ENCODE measurements around the gene HOXD1. TPM values are rescaled to one million over a fixed set of nuclear protein-coding genes. Genes with fewer than 3 reads are reported as not detected.

HOXD1 gene
- total RNA-seq, 1 donor from 2014 or later = 1.2 TPM

GRCh38 chr2:176206136-176206535, 17.7 kb downstream of the HOXD1 start:
- intact Hi-C loops (cut with DNase I) = no loop called here
- Histone ChIP-seq H3K27me3 (no peaks in the 10 kb centered on the region), H3K36me3 (no peaks in the 10 kb centered on the region)

GRCh38 chr2:176206682-176207081, 18.2 kb downstream of the HOXD1 start:
- H3K9me3 ChIP-seq = no peaks in the 10 kb centered on the region
- intact Hi-C loops (cut with DNase I) = no loop called here
- no peak overlapping the region for H3K4me3 ChIP-seq
- H3K36me3 ChIP-seq = no peaks in the 10 kb centered on the region
- H3K27ac ChIP-seq = no peak overlapping the region
- no peak for TF ChIP-seq POLR2AphosphoS5 (IDR thresholded peaks at IDR 0.05; ENCODE audit: insufficient read depth in 1 of 2, low read depth in 1 of 2)
- no peak for TF ChIP-seq POLR2A (IDR thresholded peaks at IDR 0.05)
- TF ChIP-seq CTCF (IDR thresholded peaks at IDR 0.05) = no peak
- H3K27me3 ChIP-seq = no peaks in the 10 kb centered on the region
- DNase-seq (ENCODE audit: extremely low spot score in 2 of 2) = no peak
- no peaks in the 10 kb centered on the region for H3K4me1 ChIP-seq

More at GRCh38 chr2:176206136-176206535, 17.7 kb downstream of the HOXD1 start:
- no peak for DNase-seq (ENCODE audit: extremely low spot score in 2 of 2)
- H3K4me1 ChIP-seq = no peaks in the 10 kb centered on the region
- no peak overlapping the region for H3K27ac ChIP-seq
- H3K4me3 ChIP-seq = no peak overlapping the region
- TF ChIP-seq POLR2A (IDR thresholded peaks at IDR 0.05) = no peak
- TF ChIP-seq POLR2AphosphoS5 (IDR thresholded peaks at IDR 0.05; ENCODE audit: insufficient read depth in 1 of 2, low read depth in 1 of 2) = no peak
- TF ChIP-seq CTCF (IDR thresholded peaks at IDR 0.05) = no peak
- H3K9me3 ChIP-seq = no peaks in the 10 kb centered on the region

GRCh38 chr2:176211110-176211509, 22.6 kb downstream of the HOXD1 start:
- Histone ChIP-seq H3K27me3 (no peaks in the 10 kb centered on the region), H3K27ac (no peak overlapping the region), H3K4me1 (no peaks in the 10 kb centered on the region), H3K36me3 (no peaks in the 10 kb centered on the region), H3K9me3 (no peaks in the 10 kb centered on the region), H3K4me3 (no peak overlapping the region)
- TF ChIP-seq POLR2A (IDR thresholded peaks at IDR 0.05) (no peak), CTCF (IDR thresholded peaks at IDR 0.05) (no peak), POLR2AphosphoS5 (IDR thresholded peaks at IDR 0.05; ENCODE audit: insufficient read depth in 1 of 2, low read depth in 1 of 2) (no peak)
- intact Hi-C loops (cut with DNase I) = no loop called here
- no peak for DNase-seq (ENCODE audit: extremely low spot score in 2 of 2)

DNA sequence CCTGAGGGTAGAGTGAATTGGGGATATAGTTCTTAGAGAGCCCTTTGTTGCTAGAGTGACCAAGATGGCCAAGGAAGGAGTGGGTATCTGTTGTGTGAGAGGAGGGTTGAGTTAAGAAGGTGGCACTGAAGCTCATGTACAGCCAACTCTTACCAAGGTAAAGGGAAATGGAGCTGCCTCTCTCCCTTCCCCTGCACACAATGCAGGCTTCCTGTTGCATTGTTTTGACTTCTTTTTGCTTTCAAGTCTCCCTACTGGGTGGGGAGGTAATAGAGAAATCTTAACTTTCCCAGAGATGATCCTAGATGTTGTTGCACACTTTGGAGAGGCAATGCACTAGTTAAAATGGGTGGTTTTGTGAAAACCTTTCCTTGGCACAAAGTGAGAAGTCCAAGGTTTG, 23.8 kb downstream of the HOXD1 start:
- H3K4me1 ChIP-seq = no peaks in the 10 kb centered on the region
- no peaks in the 10 kb centered on the region for H3K36me3 ChIP-seq
- intact Hi-C loops (cut with DNase I) = no loop called here
- H3K9me3 ChIP-seq = no peaks in the 10 kb centered on the region
- TF ChIP-seq POLR2A (IDR thresholded peaks at IDR 0.05) = no peak
- no peak for TF ChIP-seq POLR2AphosphoS5 (IDR thresholded peaks at IDR 0.05; ENCODE audit: insufficient read depth in 1 of 2, low read depth in 1 of 2)
- TF ChIP-seq CTCF (IDR thresholded peaks at IDR 0.05) = no peak
- no peak overlapping the region for H3K27ac ChIP-seq
- DNase-seq (ENCODE audit: extremely low spot score in 2 of 2) = no peak
- H3K4me3 ChIP-seq = no peak overlapping the region
- H3K27me3 ChIP-seq = no peaks in the 10 kb centered on the region

DNA sequence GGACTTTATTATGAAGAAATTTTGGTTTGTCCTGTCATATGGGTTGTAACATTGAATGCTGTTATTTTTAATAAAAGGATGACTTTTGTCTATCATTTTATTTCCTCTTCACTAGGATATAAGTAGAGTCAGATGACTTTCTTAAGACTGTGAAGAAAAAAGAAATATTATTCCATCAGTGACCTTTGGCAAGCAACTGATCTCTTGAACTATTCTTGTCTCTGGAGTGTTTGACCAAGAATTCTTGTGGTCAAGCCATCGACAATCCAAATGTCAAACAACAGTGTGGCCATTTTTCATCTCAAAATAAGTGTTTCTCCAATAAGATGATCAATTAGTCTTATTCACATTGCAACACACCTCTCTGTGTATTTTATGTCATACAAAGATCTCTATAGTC, 24.9 kb downstream of the HOXD1 start:
- DNase-seq (ENCODE audit: extremely low spot score in 2 of 2) = no peak
- no peaks in the 10 kb centered on the region for H3K4me1 ChIP-seq
- H3K27ac ChIP-seq = no peak overlapping the region
- no peaks in the 10 kb centered on the region for H3K9me3 ChIP-seq
- no peak overlapping the region for H3K4me3 ChIP-seq
- TF ChIP-seq POLR2AphosphoS5 (IDR thresholded peaks at IDR 0.05; ENCODE audit: insufficient read depth in 1 of 2, low read depth in 1 of 2) = no peak
- no peak for TF ChIP-seq CTCF (IDR thresholded peaks at IDR 0.05)
- no peaks in the 10 kb centered on the region for H3K36me3 ChIP-seq
- no peaks in the 10 kb centered on the region for H3K27me3 ChIP-seq
- intact Hi-C loops (cut with DNase I) = no loop called here

Measured in vagina (tissue), 2 donors.